Measurements from ENCODE around the gene CHRNA5.
A peak's percentile ranks its signal among the peaks of the same experiment; 100 is the strongest.
"Not testable (repeated sequence)": the region's sequence is repeated elsewhere in the genome, so short reads cannot be mapped to it uniquely, and the experiment has no call there.

CHRNA5 gene

GRCh38 chr15:78538358-78538757 lies 27.0 kb upstream of the CHRNA5 start:
- no peak for DNase-seq (ENCODE audit: low read depth)
- no peak overlapping the region for H3K4me3 ChIP-seq (ENCODE audit: low read length)
- no peak for TF ChIP-seq CTCF (IDR thresholded peaks at IDR 0.05; ENCODE audit: insufficient read depth, low read depth, low read length, missing control alignments)

- peak overlapping the region; percentile 95 for H3K4me3 ChIP-seq (ENCODE audit: low read length)
- not testable (repeated sequence) for DNase-seq (ENCODE audit: low read depth)
These were observed 25.7 kb upstream of the CHRNA5 start for GRCh38 chr15:78539464-78540140.

- peak; percentile 2 for TF ChIP-seq CTCF (IDR thresholded peaks at IDR 0.05; ENCODE audit: insufficient read depth, low read depth, low read length, missing control alignments)
- peak within 1 kb of the TSS; percentile 95 for H3K4me3 ChIP-seq (ENCODE audit: low read length)
- peak; percentile 79 for DNase-seq (ENCODE audit: low read depth)
These were observed 25.0 kb upstream of the CHRNA5 start, which contains the start of gene PSMA4 for GRCh38 chr15:78540141-78540870. Gene PSMA4 (plus strand): TSS chr15:78540444. CDS start chr15:78541928, 1,484 bp downstream.

- no peak for TF ChIP-seq CTCF (IDR thresholded peaks at IDR 0.05; ENCODE audit: insufficient read depth, low read depth, low read length, missing control alignments)
- no peak for DNase-seq (ENCODE audit: low read depth)
- H3K4me3 ChIP-seq (ENCODE audit: low read length), result peak overlapping the region; percentile 95
These were observed 24.2 kb upstream of the CHRNA5 start for GRCh38 chr15:78540871-78541743.

- peak overlapping the region; percentile 95 for H3K4me3 ChIP-seq (ENCODE audit: low read length)
- no peak for DNase-seq (ENCODE audit: low read depth)
- no peak for TF ChIP-seq CTCF (IDR thresholded peaks at IDR 0.05; ENCODE audit: insufficient read depth, low read depth, low read length, missing control alignments)
These were observed 23.6 kb upstream of the CHRNA5 start for GRCh38 chr15:78541744-78542034.

GRCh38 chr15:78542647-78543046 lies 22.7 kb upstream of the CHRNA5 start:
- no peak for DNase-seq (ENCODE audit: low read depth)
- TF ChIP-seq CTCF (IDR thresholded peaks at IDR 0.05; ENCODE audit: insufficient read depth, low read depth, low read length, missing control alignments), result no peak
- H3K4me3 ChIP-seq (ENCODE audit: low read length), result no peak overlapping the region

- TF ChIP-seq CTCF (IDR thresholded peaks at IDR 0.05; ENCODE audit: insufficient read depth, low read depth, low read length, missing control alignments), result no peak
- H3K4me3 ChIP-seq (ENCODE audit: low read length), result no peak overlapping the region
- DNase-seq (ENCODE audit: low read depth), result no peak
These were observed 15.1 kb upstream of the CHRNA5 start for GRCh38 chr15:78550194-78550593.
